HepG2 (cell line): Measurements from ENCODE around the gene CIT. TPM values are rescaled to one million over a fixed set of nuclear protein-coding genes. Genes with fewer than 3 reads are reported as not detected.

Experiments
- BATF2 ChIP-seq: sonication (generic); formaldehyde crosslinking; IDR thresholded peaks from 2 replicates; pipeline ENCODE4 v1.8.0; 2022; ENCODE audit warnings: mild to moderate bottlenecking, missing genetic modification reagents, moderate library complexity
- CBX2 ChIP-seq, 2 experiments: fragments of 200-600 bp in 1 of 2; sonication (generic); formaldehyde crosslinking in 1 of 2; IDR thresholded peaks; 2 replicates each; pipeline versions ENCODE4 v1.7.0 to v1.8.1; 2018 to 2022; ENCODE audit warnings: low read depth in 2 of 2, low read length in 1 of 2, mild to moderate bottlenecking in 1 of 2, missing genetic modification reagents in 1 of 2
- CENPBD1 ChIP-seq: sonication (generic); formaldehyde crosslinking; IDR thresholded peaks from 2 replicates; pipeline ENCODE4 v1.8.0; 2022; ENCODE audit warnings: missing genetic modification reagents, low read depth, mild to moderate bottlenecking, borderline replicate concordance
- DZIP1 ChIP-seq: sonication (generic); formaldehyde crosslinking; IDR thresholded peaks from 2 replicates; pipeline ENCODE4 v1.5.0; 2020; ENCODE audit warnings: mild to moderate bottlenecking, missing genetic modification reagents
- ELF3 ChIP-seq: IDR thresholded peaks from 2 replicates; pipeline ENCODE4 v1.6.1; 2016; ENCODE audit warnings: missing genetic modification reagents, missing compliant biosample characterization
- HDAC6 ChIP-seq: fragments of 200-600 bp; sonication (generic); IDR thresholded peaks from 2 replicates; pipeline ENCODE4 v1.7.0; 2017; ENCODE audit warnings: mild to moderate bottlenecking, antibody characterized with exemption, low read length, low read depth
- HNRNPUL1 ChIP-seq: fragments of 200-400 bp; formaldehyde crosslinking; IDR thresholded peaks from 2 replicates; pipeline ENCODE4 v1.6.1; 2017; ENCODE audit warnings: low read depth, mild to moderate bottlenecking, low read length, moderate library complexity
- JUNB ChIP-seq: sonication (generic); formaldehyde crosslinking; IDR thresholded peaks from 2 replicates; pipeline ENCODE4 v1.8.0; 2022; ENCODE audit warnings: missing genetic modification reagents, mild to moderate bottlenecking, borderline replicate concordance
- NAIF1 ChIP-seq: sonication (generic); formaldehyde crosslinking; IDR thresholded peaks from 2 replicates; pipeline ENCODE4 v1.5.0; 2020; ENCODE audit warnings: mild to moderate bottlenecking, missing genetic modification reagents, borderline replicate concordance
- RFXAP ChIP-seq: sonication (generic); formaldehyde crosslinking; IDR thresholded peaks from 2 replicates; pipeline ENCODE4 v1.4.0; 2020; ENCODE audit warnings: missing genetic modification reagents, borderline replicate concordance
- SMAD9 ChIP-seq: sonication (generic); formaldehyde crosslinking; IDR thresholded peaks from 2 replicates; pipeline ENCODE4 v1.5.1; 2020; ENCODE audit warnings: mild to moderate bottlenecking, missing genetic modification reagents
- ZFX ChIP-seq: sonication (generic); formaldehyde crosslinking; IDR thresholded peaks from 2 replicates; pipeline ENCODE4 v1.4.0; 2020; ENCODE audit warnings: mild to moderate bottlenecking, low read depth, missing genetic modification reagents, moderate library complexity
- ZHX2 ChIP-seq, 2 experiments: sonication (generic) in 1 of 2; formaldehyde crosslinking in 1 of 2; IDR thresholded peaks; 2 replicates each; pipeline versions ENCODE4 v1.6.1 to v1.9.0; 2014 to 2022; ENCODE audit warnings: antibody characterized with exemption in 1 of 2, borderline replicate concordance in 1 of 2, inconsistent platforms in 1 of 2, low read depth in 1 of 2, missing genetic modification reagents in 1 of 2
- ZNF580 ChIP-seq: IDR thresholded peaks from 2 replicates; pipeline ENCODE4 v1.6.1; 2016; ENCODE audit warnings: low read depth, borderline replicate concordance
- ZNF674 ChIP-seq: sonication (generic); formaldehyde crosslinking; IDR thresholded peaks from 2 replicates; pipeline ENCODE4 v1.5.0; 2020; ENCODE audit warnings: low read depth, mild to moderate bottlenecking, missing genetic modification reagents
- ZNF720 ChIP-seq: sonication (generic); formaldehyde crosslinking; IDR thresholded peaks from 2 replicates; pipeline ENCODE4 v1.4.0; 2020; ENCODE audit warnings: missing genetic modification reagents
- ZNF781 ChIP-seq: sonication (generic); formaldehyde crosslinking; IDR thresholded peaks from 2 replicates; pipeline ENCODE4 v1.5.1; 2020; ENCODE audit warnings: borderline replicate concordance, mild to moderate bottlenecking, missing genetic modification reagents; ENCODE audit errors: not compliant biosample characterization
- polyA plus RNA-seq, 8 experiments: library from polyadenylated mRNA; depleted of rRNA in 3 of 8; stranded (reverse) in 7 of 8; unstranded in 1 of 8; fragments of >200 nt; fragmentation: Illumina TruSeq in 4 of 8; extraction: Trizol in 4 of 8; gene quantifications; 2 replicates each; pipeline versions ENCODE4 v1.2.1 to v1.2.3, GENCODE V29; 2011 to 2016; ENCODE audit warnings: low read depth in 4 of 8, missing spikeins in 1 of 8, mixed read lengths in 1 of 8; ENCODE audit not compliant: insufficient read depth in 1 of 8
- total RNA-seq, 5 experiments: library from RNA; depleted of rRNA; stranded (reverse); fragments of >200 nt; fragmentation: Illumina TruSeq; extraction: Trizol; gene quantifications; 2 replicates each; pipeline ENCODE4 v1.2.3, GENCODE V29; 2016; ENCODE audit warnings: low read depth in 1 of 5

CIT gene
- total and polyA plus RNA-seq, 2 of the 13 experiments (the other 11 are each of a cell fraction or from before 2014, with no cell fraction given): 7.7 to 11.7 TPM

GRCh38 chr12:119667577-119668323 lies 209.4 kb downstream of the CIT start, which contains the start of gene PRKAB1 (continued):
- TF ChIP-seq HNRNPUL1 (peak; percentile 32; the same call in 1 of the 2 replicates), ZHX2 (IDR thresholded peaks at IDR 0.05; ENCODE audit: low read depth) (peak; percentile 80; the same call in 1 of the 2 replicates), ZHX2 (CRISPR knock-in tag; IDR thresholded peaks at IDR 0.05; ENCODE audit: borderline replicate concordance) (no peak), NAIF1 (CRISPR knock-in tag) (peak; percentile 82; the same call in 1 of the 2 replicates), ZNF720 (no peak), ZNF674 (CRISPR knock-in tag) (0 out of 2 replicates have a peak, but pooled peaks have one; percentile 83), RFXAP (CRISPR knock-in tag) (no peak), ZNF781 (CRISPR knock-in tag) (no peak), ELF3 (CRISPR knock-in tag) (peak; percentile 96), JUNB (CRISPR knock-in tag) (no peak), HDAC6 (no peak), CBX2 (IDR thresholded peaks at IDR 0.05; ENCODE audit: low read depth, low read length) (no peak), CBX2 (CRISPR knock-in tag; IDR thresholded peaks at IDR 0.05; ENCODE audit: low read depth) (no peak), SMAD9 (CRISPR knock-in tag) (no peak), ZNF580 (peak; percentile 88), ZFX (peak; percentile 95), DZIP1 (0 out of 2 replicates have a peak, but pooled peaks have one; percentile 72), BATF2 (CRISPR knock-in tag) (no peak), CENPBD1 (no peak)
